Heart left ventricle (tissue), 13 donors: ENCODE measurements around the gene F11R.

Source experiments
- CTCF ChIP-seq, 12 donors: fragments of 200-600 bp; sonication (generic) in 4 of 12; IDR thresholded peaks; one replicate each; pipeline versions ENCODE4 v1.5.0 to v1.8.0; 2018 to 2022; ENCODE audit warnings: antibody characterized with exemption in 12 of 12, mild to moderate bottlenecking in 5 of 12
- POLR2A ChIP-seq, 2 donors: fragments of 450-650 bp; IDR thresholded peaks; one replicate each; pipeline ENCODE4 v1.6.1; 2017; ENCODE audit warnings: antibody characterized with exemption in 2 of 2, mild to moderate bottlenecking in 2 of 2, moderate library complexity in 2 of 2
- donor health status: ischemic (EF 13 %, LVEDD 7.1; RV severe dilation, severe dysfunction).
- donor health status: DM: no; HTN: yes; CAD: no.
- donor health status: DM: no; HTN: no; CAD: no.
- donor health status: ischemic (EF 25% LVEDD 6.9; RV normal size, moderate dysfunction).
- donor health status: ischemic (EF 25% LVEDD 5.7; RV mildly dilated, moderate dysfunction).
- donor health status: ischemic (EF 35%, LVEDD 5.7; RV mildly dilated, moderate dysfunction).
- donor health status: nonischemic (EF 11% LVEDD 7.7; RV severe dilation, severe dysfunction).
- donor health status: DM: yes; HTN: yes; CAD: no.
- donor health status: PGD.
- donor health status: ischemic (EF 29% LVEDD 5.4; RV normal size, mild dysfunction).
- donor health status: nonischemic (EF 23%, LVEDD 6.1; RV moderate dilation, normal function).

- TF ChIP-seq CTCF (IDR thresholded peaks at IDR 0.05) (no peak), POLR2A (IDR thresholded peaks at IDR 0.05) (no peak)
Measured at GRCh38 chr1:161054232-161054631, 33.3 kb upstream of the F11R start.
